Measurements from ENCODE around the gene SYT15.
"Not testable (repeated sequence)": the region's sequence is repeated elsewhere in the genome, so short reads cannot be mapped to it uniquely, and the experiment has no call there.

Gene SYT15

GRCh38 chr10:46588221-46588620, 9.3 kb downstream of the SYT15 start:
- not testable (repeated sequence) for DNase-seq (ENCODE audit: low read depth, low spot score)

GRCh38 chr10:46589589-46589988, 10.7 kb downstream of the SYT15 start:
- not testable (repeated sequence) for DNase-seq (ENCODE audit: low read depth, low spot score)

- not testable (repeated sequence) for DNase-seq (ENCODE audit: low read depth, low spot score)
Observed at GRCh38 chr10:46591053-46591452, 12.1 kb downstream of the SYT15 start.

GRCh38 chr10:46593307-46593706, 14.4 kb downstream of the SYT15 start:
- not testable (repeated sequence) for DNase-seq (ENCODE audit: low read depth, low spot score)

- DNase-seq (ENCODE audit: low read depth, low spot score), result not testable (repeated sequence)
Observed at GRCh38 chr10:46594453-46595063, 15.6 kb downstream of the SYT15 start.

GRCh38 chr10:46596570-46596969, 17.6 kb downstream of the SYT15 start:
- DNase-seq (ENCODE audit: low read depth, low spot score), result not testable (repeated sequence)

GRCh38 chr10:46597616-46598246, 18.8 kb downstream of the SYT15 start:
- not testable (repeated sequence) for DNase-seq (ENCODE audit: low read depth, low spot score)

- not testable (repeated sequence) for DNase-seq (ENCODE audit: low read depth, low spot score)
Observed at GRCh38 chr10:46600516-46600915, 21.6 kb downstream of the SYT15 start.

GRCh38 chr10:46615540-46615939, 36.6 kb downstream of the SYT15 start:
- DNase-seq (ENCODE audit: low read depth, low spot score), result not testable (repeated sequence)

GRCh38 chr10:46616227-46616626, 37.3 kb downstream of the SYT15 start:
- not testable (repeated sequence) for DNase-seq (ENCODE audit: low read depth, low spot score)

- DNase-seq (ENCODE audit: low read depth, low spot score), result not testable (repeated sequence)
Observed at GRCh38 chr10:46617134-46617533, 38.2 kb downstream of the SYT15 start.

GRCh38 chr10:46617913-46618312, 39.0 kb downstream of the SYT15 start:
- not testable (repeated sequence) for DNase-seq (ENCODE audit: low read depth, low spot score)

- DNase-seq (ENCODE audit: low read depth, low spot score), result not testable (repeated sequence)
Observed at GRCh38 chr10:46623899-46624654, 45.1 kb downstream of the SYT15 start.

GRCh38 chr10:46629805-46630204, 50.9 kb downstream of the SYT15 start:
- not testable (repeated sequence) for DNase-seq (ENCODE audit: low read depth, low spot score)

- not testable (repeated sequence) for DNase-seq (ENCODE audit: low read depth, low spot score)
Observed at GRCh38 chr10:46630816-46631215, 51.9 kb downstream of the SYT15 start.

GRCh38 chr10:46631683-46632082, 52.8 kb downstream of the SYT15 start:
- DNase-seq (ENCODE audit: low read depth, low spot score), result not testable (repeated sequence)

- not testable (repeated sequence) for DNase-seq (ENCODE audit: low read depth, low spot score)
Observed at GRCh38 chr10:46634698-46635097, 55.8 kb downstream of the SYT15 start.

- not testable (repeated sequence) for DNase-seq (ENCODE audit: low read depth, low spot score)
Observed at GRCh38 chr10:46635364-46635959, 56.5 kb downstream of the SYT15 start.

- DNase-seq (ENCODE audit: low read depth, low spot score), result not testable (repeated sequence)
Observed at GRCh38 chr10:46640005-46640404, 61.1 kb downstream of the SYT15 start.
